ENCODE measurements around the gene MTMR11.

The MTMR11 gene

GRCh38 chr1:149967646-149968045 lies 31.0 kb upstream of the MTMR11 start:
- H3K9me3 ChIP-seq (ENCODE audit: low read length) = no peaks in the 10 kb centered on the region
- H3K79me2 ChIP-seq (ENCODE audit: insufficient read depth, low read length) = no peaks in the 10 kb centered on the region
- H3K27me3 ChIP-seq (ENCODE audit: insufficient read depth, low read length) = no peaks in the 10 kb centered on the region
- H2AFZ ChIP-seq (ENCODE audit: low read length) = no peak overlapping the region
- no peak overlapping the region for H3K4me3 ChIP-seq (ENCODE audit: low read depth, low read length, poor library complexity, severe bottlenecking)
- H3K36me3 ChIP-seq (ENCODE audit: insufficient read depth, low read length) = no peaks in the 10 kb centered on the region
- no peaks in the 10 kb centered on the region for H3K9me2 ChIP-seq (ENCODE audit: low read depth, low read length)
- no peaks in the 10 kb centered on the region for H3F3A ChIP-seq (ENCODE audit: insufficient read depth, low read length)
- TF ChIP-seq EZH2 (IDR thresholded peaks at IDR 0.05; ENCODE audit: borderline replicate concordance, low read length) (no peak), CTCF (IDR thresholded peaks at IDR 0.05; ENCODE audit: low read length) (no peak)
- H3K27ac ChIP-seq (ENCODE audit: low read depth, low read length, poor library complexity, severe bottlenecking) = no peak overlapping the region
- H3K4me2 ChIP-seq (ENCODE audit: low read length) = no peak overlapping the region
- no peaks in the 10 kb centered on the region for H4K20me1 ChIP-seq (ENCODE audit: insufficient read depth, low read length)
- H3K9ac ChIP-seq (ENCODE audit: low read length) = no peak overlapping the region
- H3K4me1 ChIP-seq (ENCODE audit: insufficient read depth, low read length, severe bottlenecking) = no peaks in the 10 kb centered on the region

DNA sequence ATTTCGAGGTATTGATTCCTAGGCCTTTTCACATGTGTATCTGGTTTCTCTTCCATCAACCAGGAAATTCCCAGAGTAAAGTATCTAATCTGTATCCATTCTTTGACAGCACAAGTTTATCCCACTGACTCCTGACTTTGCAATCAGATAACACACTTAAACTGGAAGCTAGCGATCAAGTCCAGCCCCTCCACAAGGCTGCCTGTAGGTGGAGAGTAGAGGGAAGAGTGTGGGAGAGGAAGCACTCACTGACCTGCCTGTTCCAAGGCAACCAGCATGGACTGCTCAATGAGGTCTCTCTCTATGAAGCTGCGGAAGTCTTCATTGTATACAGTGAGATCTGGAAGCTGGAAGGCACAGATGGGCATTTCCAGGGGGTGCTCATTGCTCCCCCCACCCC lies 30.4 kb upstream of the MTMR11 start:
- no peak overlapping the region for H3K9ac ChIP-seq (ENCODE audit: low read length)
- TF ChIP-seq EZH2 (IDR thresholded peaks at IDR 0.05; ENCODE audit: borderline replicate concordance, low read length) = no peak
- TF ChIP-seq CTCF (IDR thresholded peaks at IDR 0.05; ENCODE audit: low read length) = no peak
- no peak overlapping the region for H3K4me2 ChIP-seq (ENCODE audit: low read length)
- H3K79me2 ChIP-seq (ENCODE audit: insufficient read depth, low read length) = no peaks in the 10 kb centered on the region
- H3K9me2 ChIP-seq (ENCODE audit: low read depth, low read length) = no peaks in the 10 kb centered on the region
- no peaks in the 10 kb centered on the region for H3K36me3 ChIP-seq (ENCODE audit: insufficient read depth, low read length)
- no peak overlapping the region for H3K27ac ChIP-seq (ENCODE audit: low read depth, low read length, poor library complexity, severe bottlenecking)
- no peaks in the 10 kb centered on the region for H3K4me1 ChIP-seq (ENCODE audit: insufficient read depth, low read length, severe bottlenecking)
- no peak overlapping the region for H2AFZ ChIP-seq (ENCODE audit: low read length)
- H4K20me1 ChIP-seq (ENCODE audit: insufficient read depth, low read length) = no peaks in the 10 kb centered on the region
- no peak overlapping the region for H3K4me3 ChIP-seq (ENCODE audit: low read depth, low read length, poor library complexity, severe bottlenecking)
- H3F3A ChIP-seq (ENCODE audit: insufficient read depth, low read length) = no peaks in the 10 kb centered on the region
- no peaks in the 10 kb centered on the region for H3K9me3 ChIP-seq (ENCODE audit: low read length)
- no peaks in the 10 kb centered on the region for H3K27me3 ChIP-seq (ENCODE audit: insufficient read depth, low read length)

- H3K27ac ChIP-seq (ENCODE audit: low read depth, low read length, poor library complexity, severe bottlenecking) = no peak overlapping the region
- H3K79me2 ChIP-seq (ENCODE audit: insufficient read depth, low read length) = no peaks in the 10 kb centered on the region
- no peaks in the 10 kb centered on the region for H4K20me1 ChIP-seq (ENCODE audit: insufficient read depth, low read length)
- no peak overlapping the region for H2AFZ ChIP-seq (ENCODE audit: low read length)
- H3K4me2 ChIP-seq (ENCODE audit: low read length) = no peak overlapping the region
- H3K9me3 ChIP-seq (ENCODE audit: low read length) = no peaks in the 10 kb centered on the region
- H3K4me3 ChIP-seq (ENCODE audit: low read depth, low read length, poor library complexity, severe bottlenecking) = no peak overlapping the region
- no peaks in the 10 kb centered on the region for H3K4me1 ChIP-seq (ENCODE audit: insufficient read depth, low read length, severe bottlenecking)
- no peak overlapping the region for H3K9ac ChIP-seq (ENCODE audit: low read length)
- TF ChIP-seq EZH2 (IDR thresholded peaks at IDR 0.05; ENCODE audit: borderline replicate concordance, low read length) (no peak), CTCF (IDR thresholded peaks at IDR 0.05; ENCODE audit: low read length) (no peak)
- no peaks in the 10 kb centered on the region for H3K27me3 ChIP-seq (ENCODE audit: insufficient read depth, low read length)
- no peaks in the 10 kb centered on the region for H3F3A ChIP-seq (ENCODE audit: insufficient read depth, low read length)
- no peaks in the 10 kb centered on the region for H3K9me2 ChIP-seq (ENCODE audit: low read depth, low read length)
- H3K36me3 ChIP-seq (ENCODE audit: insufficient read depth, low read length) = no peaks in the 10 kb centered on the region
These were observed 29.7 kb upstream of the MTMR11 start for GRCh38 chr1:149966405-149966804.
